SK-N-SH (cell line): ENCODE data around the gene PSMA1.

Source experiments
- CHD2 ChIP-seq: fragments of 150-350 bp; IDR thresholded peaks from 2 replicates; pipeline ENCODE4 v1.6.1; 2018; ENCODE audit warnings: low read length; ENCODE audit not compliant: partially characterized antibody
- EP300 ChIP-seq, 2 experiments: IDR thresholded peaks; 2 replicates each; pipeline versions ENCODE4 v1.4.0 to v1.6.1; 2012; ENCODE audit warnings: borderline replicate concordance in 1 of 2, low read depth in 1 of 2, low read length in 1 of 2
- EZH2phosphoT487 ChIP-seq: fragments of 200-600 bp; sonication (generic); IDR thresholded peaks from 2 replicates; pipeline ENCODE4 v1.6.1; 2017; ENCODE audit warnings: low read depth, mixed run types, mild to moderate bottlenecking, antibody characterized with exemption, moderate library complexity, borderline replicate concordance
- RFX5 ChIP-seq: IDR thresholded peaks from 2 replicates; pipeline ENCODE4 v1.6.1; 2012; ENCODE audit warnings: mild to moderate bottlenecking, improper control_type of control experiment, low read length
- TEAD4 ChIP-seq: IDR thresholded peaks from 2 replicates; pipeline ENCODE4 v1.4.0; 2012; ENCODE audit warnings: mild to moderate bottlenecking, borderline replicate concordance; ENCODE audit not compliant: insufficient read depth
- TF ChIP-seq, protein P1 (sequence below): IDR thresholded peaks from 2 replicates; pipeline ENCODE4 v1.4.0; 2012; ENCODE audit warnings: low read depth
- TF ChIP-seq, protein P2 (sequence below): IDR thresholded peaks from 2 replicates; pipeline ENCODE4 v1.4.0; 2012; ENCODE audit warnings: low read depth, borderline replicate concordance
- TF ChIP-seq, protein P3 (sequence below): fragments of 200-600 bp; sonication (generic); IDR thresholded peaks from 2 replicates; pipeline ENCODE4 v1.6.1; 2017; ENCODE audit warnings: antibody characterized with exemption, mild to moderate bottlenecking, moderate library complexity
- TF ChIP-seq, protein P4 (sequence below): IDR thresholded peaks from 2 replicates; pipeline ENCODE4 v1.6.1; 2012; ENCODE audit warnings: mild to moderate bottlenecking, low read depth, low read length, moderate library complexity
- TF ChIP-seq, protein P5 (sequence below): IDR thresholded peaks from 2 replicates; pipeline ENCODE4; 2012

DNA sequence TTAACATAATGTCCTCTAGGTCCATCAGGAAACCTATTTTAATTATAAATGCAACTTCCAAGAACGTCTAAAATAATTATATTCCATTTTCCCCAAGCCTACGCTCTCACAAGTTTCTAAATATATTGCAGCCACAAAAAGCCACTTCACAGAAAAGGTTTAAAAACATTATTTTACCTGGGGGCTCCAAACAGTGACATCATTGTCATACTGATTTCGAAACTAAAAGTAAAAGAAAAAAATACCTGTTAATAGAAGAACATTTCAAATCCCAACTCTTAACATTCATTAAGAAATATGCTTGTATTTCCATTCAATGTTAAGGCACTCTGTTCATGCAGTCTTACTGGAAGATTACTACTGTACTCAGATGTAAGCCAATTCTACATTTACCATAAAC, 1.4 kb downstream of the PSMA1 start:
- TF ChIP-seq CHD2: no peak
- TF ChIP-seq EP300 (IDR thresholded peaks at IDR 0.05; ENCODE audit: borderline replicate concordance in 1 of 2, low read depth in 1 of 2, low read length in 1 of 2): no peak
- TF ChIP-seq TEAD4: no peak
- TF ChIP-seq, protein P1, sequence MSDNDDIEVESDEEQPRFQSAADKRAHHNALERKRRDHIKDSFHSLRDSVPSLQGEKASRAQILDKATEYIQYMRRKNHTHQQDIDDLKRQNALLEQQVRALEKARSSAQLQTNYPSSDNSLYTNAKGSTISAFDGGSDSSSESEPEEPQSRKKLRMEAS: no peak
- TF ChIP-seq, protein P2, sequence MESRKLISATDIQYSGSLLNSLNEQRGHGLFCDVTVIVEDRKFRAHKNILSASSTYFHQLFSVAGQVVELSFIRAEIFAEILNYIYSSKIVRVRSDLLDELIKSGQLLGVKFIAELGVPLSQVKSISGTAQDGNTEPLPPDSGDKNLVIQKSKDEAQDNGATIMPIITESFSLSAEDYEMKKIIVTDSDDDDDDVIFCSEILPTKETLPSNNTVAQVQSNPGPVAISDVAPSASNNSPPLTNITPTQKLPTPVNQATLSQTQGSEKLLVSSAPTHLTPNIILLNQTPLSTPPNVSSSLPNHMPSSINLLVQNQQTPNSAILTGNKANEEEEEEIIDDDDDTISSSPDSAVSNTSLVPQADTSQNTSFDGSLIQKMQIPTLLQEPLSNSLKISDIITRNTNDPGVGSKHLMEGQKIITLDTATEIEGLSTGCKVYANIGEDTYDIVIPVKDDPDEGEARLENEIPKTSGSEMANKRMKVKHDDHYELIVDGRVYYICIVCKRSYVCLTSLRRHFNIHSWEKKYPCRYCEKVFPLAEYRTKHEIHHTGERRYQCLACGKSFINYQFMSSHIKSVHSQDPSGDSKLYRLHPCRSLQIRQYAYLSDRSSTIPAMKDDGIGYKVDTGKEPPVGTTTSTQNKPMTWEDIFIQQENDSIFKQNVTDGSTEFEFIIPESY: no peak
- TF ChIP-seq, protein P3, sequence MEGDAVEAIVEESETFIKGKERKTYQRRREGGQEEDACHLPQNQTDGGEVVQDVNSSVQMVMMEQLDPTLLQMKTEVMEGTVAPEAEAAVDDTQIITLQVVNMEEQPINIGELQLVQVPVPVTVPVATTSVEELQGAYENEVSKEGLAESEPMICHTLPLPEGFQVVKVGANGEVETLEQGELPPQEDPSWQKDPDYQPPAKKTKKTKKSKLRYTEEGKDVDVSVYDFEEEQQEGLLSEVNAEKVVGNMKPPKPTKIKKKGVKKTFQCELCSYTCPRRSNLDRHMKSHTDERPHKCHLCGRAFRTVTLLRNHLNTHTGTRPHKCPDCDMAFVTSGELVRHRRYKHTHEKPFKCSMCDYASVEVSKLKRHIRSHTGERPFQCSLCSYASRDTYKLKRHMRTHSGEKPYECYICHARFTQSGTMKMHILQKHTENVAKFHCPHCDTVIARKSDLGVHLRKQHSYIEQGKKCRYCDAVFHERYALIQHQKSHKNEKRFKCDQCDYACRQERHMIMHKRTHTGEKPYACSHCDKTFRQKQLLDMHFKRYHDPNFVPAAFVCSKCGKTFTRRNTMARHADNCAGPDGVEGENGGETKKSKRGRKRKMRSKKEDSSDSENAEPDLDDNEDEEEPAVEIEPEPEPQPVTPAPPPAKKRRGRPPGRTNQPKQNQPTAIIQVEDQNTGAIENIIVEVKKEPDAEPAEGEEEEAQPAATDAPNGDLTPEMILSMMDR: no peak
- TF ChIP-seq, protein P4, sequence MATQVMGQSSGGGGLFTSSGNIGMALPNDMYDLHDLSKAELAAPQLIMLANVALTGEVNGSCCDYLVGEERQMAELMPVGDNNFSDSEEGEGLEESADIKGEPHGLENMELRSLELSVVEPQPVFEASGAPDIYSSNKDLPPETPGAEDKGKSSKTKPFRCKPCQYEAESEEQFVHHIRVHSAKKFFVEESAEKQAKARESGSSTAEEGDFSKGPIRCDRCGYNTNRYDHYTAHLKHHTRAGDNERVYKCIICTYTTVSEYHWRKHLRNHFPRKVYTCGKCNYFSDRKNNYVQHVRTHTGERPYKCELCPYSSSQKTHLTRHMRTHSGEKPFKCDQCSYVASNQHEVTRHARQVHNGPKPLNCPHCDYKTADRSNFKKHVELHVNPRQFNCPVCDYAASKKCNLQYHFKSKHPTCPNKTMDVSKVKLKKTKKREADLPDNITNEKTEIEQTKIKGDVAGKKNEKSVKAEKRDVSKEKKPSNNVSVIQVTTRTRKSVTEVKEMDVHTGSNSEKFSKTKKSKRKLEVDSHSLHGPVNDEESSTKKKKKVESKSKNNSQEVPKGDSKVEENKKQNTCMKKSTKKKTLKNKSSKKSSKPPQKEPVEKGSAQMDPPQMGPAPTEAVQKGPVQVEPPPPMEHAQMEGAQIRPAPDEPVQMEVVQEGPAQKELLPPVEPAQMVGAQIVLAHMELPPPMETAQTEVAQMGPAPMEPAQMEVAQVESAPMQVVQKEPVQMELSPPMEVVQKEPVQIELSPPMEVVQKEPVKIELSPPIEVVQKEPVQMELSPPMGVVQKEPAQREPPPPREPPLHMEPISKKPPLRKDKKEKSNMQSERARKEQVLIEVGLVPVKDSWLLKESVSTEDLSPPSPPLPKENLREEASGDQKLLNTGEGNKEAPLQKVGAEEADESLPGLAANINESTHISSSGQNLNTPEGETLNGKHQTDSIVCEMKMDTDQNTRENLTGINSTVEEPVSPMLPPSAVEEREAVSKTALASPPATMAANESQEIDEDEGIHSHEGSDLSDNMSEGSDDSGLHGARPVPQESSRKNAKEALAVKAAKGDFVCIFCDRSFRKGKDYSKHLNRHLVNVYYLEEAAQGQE: no peak
- TF ChIP-seq RFX5: no peak
- TF ChIP-seq, protein P5, sequence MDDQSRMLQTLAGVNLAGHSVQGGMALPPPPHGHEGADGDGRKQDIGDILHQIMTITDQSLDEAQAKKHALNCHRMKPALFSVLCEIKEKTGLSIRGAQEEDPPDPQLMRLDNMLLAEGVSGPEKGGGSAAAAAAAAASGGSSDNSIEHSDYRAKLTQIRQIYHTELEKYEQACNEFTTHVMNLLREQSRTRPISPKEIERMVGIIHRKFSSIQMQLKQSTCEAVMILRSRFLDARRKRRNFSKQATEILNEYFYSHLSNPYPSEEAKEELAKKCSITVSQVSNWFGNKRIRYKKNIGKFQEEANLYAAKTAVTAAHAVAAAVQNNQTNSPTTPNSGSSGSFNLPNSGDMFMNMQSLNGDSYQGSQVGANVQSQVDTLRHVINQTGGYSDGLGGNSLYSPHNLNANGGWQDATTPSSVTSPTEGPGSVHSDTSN: no peak
- TF ChIP-seq EZH2phosphoT487: no peak
